ENCODE results near the gene BEGAIN. TPM values are rescaled to one million over a fixed set of nuclear protein-coding genes. Genes with fewer than 3 reads are reported as not detected.

BEGAIN gene
- total and polyA plus RNA-seq, 2 donors (not counting 3 experiments of a cell fraction or from before 2014, with no cell fraction given): 0.49 TPM; not detected in 1

GRCh38 chr14:100532154-100532861 lies 54.9 kb downstream of the BEGAIN start:
- Histone ChIP-seq H2AFZ (ENCODE audit: low read depth, low read length) (no peak overlapping the region), H3K9me3 (replicated peaks; ENCODE audit: control insufficient read depth, insufficient read depth, low read length) (no peaks in the 10 kb centered on the region), H3K4me1 (ENCODE audit: control insufficient read depth, extremely low read depth, insufficient read depth, low read length) (no peaks in the 10 kb centered on the region), H3K36me3 (ENCODE audit: control insufficient read depth in 2 of 2, extremely low read depth in 1 of 2, insufficient read depth in 2 of 2, low read length in 2 of 2) (no peaks in the 10 kb centered on the region), H3K9me1 (replicated peaks; ENCODE audit: control insufficient read depth, extremely low read depth, insufficient read depth, low read length) (no peaks in the 10 kb centered on the region), H4K20me1 (replicated peaks; ENCODE audit: control insufficient read depth, extremely low read depth, insufficient read depth, low read length) (no peaks in the 10 kb centered on the region), H3K4me2 (ENCODE audit: insufficient read depth, low read length) (no peak overlapping the region), H3K4me3 (replicated peaks in 1 of 3; ENCODE audit: insufficient read depth in 1 of 3, low read depth in 1 of 3, low read length in 3 of 3) (no peak overlapping the region), H3K9ac (replicated peaks; ENCODE audit: extremely low read depth, insufficient read depth, low read length) (no peak overlapping the region), H3K27ac (ENCODE audit: insufficient read depth, low read depth, low read length) (no peak overlapping the region), H3K27me3 (ENCODE audit: control insufficient read depth in 2 of 2, insufficient read depth in 2 of 2, low read length in 2 of 2) (no peaks in the 10 kb centered on the region), H3K79me2 (ENCODE audit: control insufficient read depth, insufficient read depth, low read length) (no peaks in the 10 kb centered on the region)
- intact Hi-C loops (cut with micrococcal nuclease): no loop called here
- POLR2A ChIA-PET: no interaction called here
- dilution Hi-C loops (cut with MboI; ENCODE audit: extremely low pct_ligation_motif_present, low sequenced_read_pairs): no loop called here
- CTCF ChIA-PET: interaction anchor here (0.9 kb wide), 1 partner anchor 113 kb away, joined by 3 read pairs; no protein-coding TSS in a partner anchor
- BruUV-seq (replicated peaks): no TSS peak
- FAIRE-seq: no peak
- no peak for DNase-seq (ENCODE audit: low read depth, low spot score)
- no peak for TF ChIP-seq JUN (IDR thresholded peaks at IDR 0.05; ENCODE audit: borderline replicate concordance, insufficient read depth, insufficient read length, low read depth)
- TF ChIP-seq GATA2 (IDR thresholded peaks at IDR 0.05; ENCODE audit: insufficient read depth, insufficient read length, low read depth, low read length): no peak
- TF ChIP-seq, protein P1, sequence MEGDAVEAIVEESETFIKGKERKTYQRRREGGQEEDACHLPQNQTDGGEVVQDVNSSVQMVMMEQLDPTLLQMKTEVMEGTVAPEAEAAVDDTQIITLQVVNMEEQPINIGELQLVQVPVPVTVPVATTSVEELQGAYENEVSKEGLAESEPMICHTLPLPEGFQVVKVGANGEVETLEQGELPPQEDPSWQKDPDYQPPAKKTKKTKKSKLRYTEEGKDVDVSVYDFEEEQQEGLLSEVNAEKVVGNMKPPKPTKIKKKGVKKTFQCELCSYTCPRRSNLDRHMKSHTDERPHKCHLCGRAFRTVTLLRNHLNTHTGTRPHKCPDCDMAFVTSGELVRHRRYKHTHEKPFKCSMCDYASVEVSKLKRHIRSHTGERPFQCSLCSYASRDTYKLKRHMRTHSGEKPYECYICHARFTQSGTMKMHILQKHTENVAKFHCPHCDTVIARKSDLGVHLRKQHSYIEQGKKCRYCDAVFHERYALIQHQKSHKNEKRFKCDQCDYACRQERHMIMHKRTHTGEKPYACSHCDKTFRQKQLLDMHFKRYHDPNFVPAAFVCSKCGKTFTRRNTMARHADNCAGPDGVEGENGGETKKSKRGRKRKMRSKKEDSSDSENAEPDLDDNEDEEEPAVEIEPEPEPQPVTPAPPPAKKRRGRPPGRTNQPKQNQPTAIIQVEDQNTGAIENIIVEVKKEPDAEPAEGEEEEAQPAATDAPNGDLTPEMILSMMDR (IDR thresholded peaks at IDR 0.05; ENCODE audit: extremely low read depth in 1 of 2, insufficient read depth in 1 of 2, low read depth in 1 of 2, low read length in 2 of 2): no peak
- no peak for TF ChIP-seq EZH2 (IDR thresholded peaks at IDR 0.05; ENCODE audit: borderline replicate concordance, low read depth, low read length, severe bottlenecking)
- no peak for TF ChIP-seq MAX (IDR thresholded peaks at IDR 0.05; ENCODE audit: insufficient read depth, insufficient read length)
- TF ChIP-seq FOS (IDR thresholded peaks at IDR 0.05; ENCODE audit: borderline replicate concordance, insufficient read depth, low read length): no peak
- no peak for TF ChIP-seq POLR2AphosphoS5 (IDR thresholded peaks at IDR 0.05; ENCODE audit: insufficient read depth, low read depth, low read length)
- TF ChIP-seq MYC (IDR thresholded peaks at IDR 0.05; ENCODE audit: low read depth, low read length): no peak
- no peak for TF ChIP-seq POLR2A (IDR thresholded peaks at IDR 0.05; ENCODE audit: low read depth, low read length)
